ENCODE data around the gene MAD1L1.
"Not testable (repeated sequence)": the region's sequence is repeated elsewhere in the genome, so short reads cannot be mapped to it uniquely, and the experiment has no call there.

Gene MAD1L1

DNA sequence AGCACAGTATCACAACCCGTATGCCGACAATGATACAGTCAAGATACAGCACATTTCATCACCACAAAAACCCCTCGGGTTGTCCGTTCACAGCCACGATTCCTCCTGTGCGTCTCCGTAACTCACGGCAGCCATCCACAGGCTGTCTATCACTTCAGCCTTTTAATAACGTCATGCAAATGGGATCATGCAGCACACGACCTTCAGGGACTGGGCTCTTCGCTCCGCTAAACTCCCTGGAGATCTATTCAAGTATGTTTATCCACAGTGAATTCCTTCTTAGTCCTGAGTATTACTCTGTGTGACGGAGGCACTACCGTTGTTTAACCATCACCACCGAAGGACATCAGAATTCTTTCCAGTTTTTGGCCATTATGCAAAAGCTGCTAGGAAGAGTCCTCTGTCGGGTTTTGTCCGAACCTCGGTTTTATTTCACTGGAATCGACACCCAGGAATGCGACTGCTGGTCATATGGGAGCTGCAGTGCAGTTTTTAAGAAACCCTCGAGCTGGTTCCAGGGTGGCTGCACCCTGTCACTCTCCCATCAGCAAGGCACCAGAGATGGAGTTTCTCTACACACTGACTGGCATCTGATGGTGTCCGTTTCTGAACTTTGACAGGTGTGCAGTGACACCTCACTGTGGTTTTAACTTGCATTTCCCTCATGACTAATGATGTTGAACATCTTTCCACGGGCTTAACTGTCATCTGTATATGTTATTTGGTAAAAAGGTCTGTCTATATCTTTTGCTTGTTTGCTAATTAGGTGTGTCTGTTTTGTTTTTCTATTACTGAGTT, 193.6 kb downstream of the MAD1L1 start:
- DNase-seq, result no peak

DNA sequence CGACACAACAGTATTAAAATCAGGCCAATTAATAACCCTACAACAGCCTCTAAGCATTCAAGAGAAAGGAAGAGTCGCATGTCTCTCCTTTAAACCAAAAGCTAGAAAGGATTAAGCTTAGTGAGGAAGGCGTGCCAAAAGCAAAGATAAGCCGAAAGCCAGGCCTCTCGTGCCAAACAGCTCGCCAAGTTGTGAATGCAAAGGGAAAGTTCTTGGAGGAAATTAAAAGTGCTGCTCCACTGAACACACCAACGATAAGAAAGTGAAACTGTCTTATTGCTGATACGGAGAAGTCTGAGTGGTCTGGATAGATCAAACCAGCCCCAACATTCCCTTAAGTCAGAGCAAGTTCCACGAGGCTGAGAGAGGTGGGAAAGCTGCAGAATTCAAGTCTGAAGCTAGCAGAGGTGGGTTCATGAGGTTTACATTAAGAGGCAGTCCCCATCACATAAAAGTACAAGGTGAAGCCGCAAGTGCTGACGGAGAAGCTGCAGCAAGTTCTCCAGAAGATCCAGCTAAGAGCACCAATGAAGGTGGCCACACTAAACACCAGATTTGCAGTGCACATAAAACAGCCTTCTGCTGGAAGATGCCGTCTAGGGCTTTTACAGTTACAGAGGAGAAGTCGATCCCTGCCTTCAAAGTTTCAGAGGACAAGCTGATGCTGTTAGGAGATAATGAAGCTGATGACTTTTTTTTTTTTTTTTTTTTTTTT, 194.8 kb downstream of the MAD1L1 start:
- DNase-seq, result no peak

DNA sequence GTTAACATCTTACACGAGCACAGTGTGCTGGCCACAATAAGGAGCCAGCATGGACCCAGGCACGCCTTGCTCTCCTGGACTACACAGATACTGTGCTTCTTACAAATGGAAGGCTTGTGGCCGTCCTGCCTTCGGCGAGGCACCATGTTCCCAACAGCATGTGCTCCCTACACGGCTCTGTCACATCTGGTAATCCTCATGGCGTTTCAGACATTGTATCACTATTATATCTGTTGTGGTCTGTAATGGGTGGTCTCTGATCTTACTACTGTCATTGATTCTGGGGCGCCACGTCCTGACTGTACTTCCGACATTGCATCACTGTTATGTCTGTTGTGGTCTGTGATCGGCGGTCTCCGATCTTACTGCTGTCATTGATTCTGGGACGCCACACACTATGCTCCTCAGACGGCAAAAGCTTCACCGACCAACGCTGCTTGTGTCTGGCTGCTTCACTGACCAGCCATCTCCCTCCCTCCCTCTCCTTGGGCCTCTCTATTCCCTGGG, 195.4 kb downstream of the MAD1L1 start:
- no peak for DNase-seq

DNA sequence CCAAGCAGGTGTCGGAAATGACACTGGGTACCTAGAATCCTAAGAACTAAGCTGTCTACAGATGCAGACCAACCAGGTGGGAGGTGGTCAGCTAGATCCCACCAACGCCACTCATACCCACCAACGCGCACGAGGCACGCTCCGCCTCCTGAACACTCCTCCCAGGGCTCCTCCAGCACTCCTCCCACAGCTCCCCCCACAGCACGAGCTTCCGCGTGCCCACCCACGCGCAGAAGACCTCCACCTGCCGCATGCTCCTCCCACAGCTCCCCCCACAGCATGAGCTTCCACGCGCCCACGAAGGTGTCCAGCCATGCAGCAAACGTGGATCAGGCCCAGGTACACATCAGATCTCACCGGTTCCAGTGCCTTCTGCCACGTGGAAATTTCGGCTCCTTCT, 196.0 kb downstream of the MAD1L1 start:
- DNase-seq, result no peak

DNA sequence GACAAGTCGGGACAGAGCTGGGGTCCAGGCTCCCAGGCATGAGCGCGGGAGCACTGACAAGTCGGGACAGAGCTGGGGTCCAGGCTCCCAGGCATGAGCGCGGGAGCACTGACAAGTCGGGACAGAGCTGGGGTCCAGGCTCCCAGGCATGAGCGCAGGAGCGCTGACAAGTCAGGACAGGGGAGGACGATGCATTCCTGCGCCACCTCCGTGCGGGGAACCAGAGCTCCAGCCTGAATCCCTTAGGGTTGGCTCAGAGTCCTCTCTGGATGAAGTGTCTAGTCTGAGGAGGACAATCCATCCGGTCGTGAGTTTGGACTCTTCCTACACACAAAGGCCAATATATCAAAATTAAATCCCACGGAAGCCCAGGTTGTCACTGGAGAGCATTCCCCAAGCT, 196.5 kb downstream of the MAD1L1 start:
- DNase-seq, result not testable (repeated sequence)

DNA sequence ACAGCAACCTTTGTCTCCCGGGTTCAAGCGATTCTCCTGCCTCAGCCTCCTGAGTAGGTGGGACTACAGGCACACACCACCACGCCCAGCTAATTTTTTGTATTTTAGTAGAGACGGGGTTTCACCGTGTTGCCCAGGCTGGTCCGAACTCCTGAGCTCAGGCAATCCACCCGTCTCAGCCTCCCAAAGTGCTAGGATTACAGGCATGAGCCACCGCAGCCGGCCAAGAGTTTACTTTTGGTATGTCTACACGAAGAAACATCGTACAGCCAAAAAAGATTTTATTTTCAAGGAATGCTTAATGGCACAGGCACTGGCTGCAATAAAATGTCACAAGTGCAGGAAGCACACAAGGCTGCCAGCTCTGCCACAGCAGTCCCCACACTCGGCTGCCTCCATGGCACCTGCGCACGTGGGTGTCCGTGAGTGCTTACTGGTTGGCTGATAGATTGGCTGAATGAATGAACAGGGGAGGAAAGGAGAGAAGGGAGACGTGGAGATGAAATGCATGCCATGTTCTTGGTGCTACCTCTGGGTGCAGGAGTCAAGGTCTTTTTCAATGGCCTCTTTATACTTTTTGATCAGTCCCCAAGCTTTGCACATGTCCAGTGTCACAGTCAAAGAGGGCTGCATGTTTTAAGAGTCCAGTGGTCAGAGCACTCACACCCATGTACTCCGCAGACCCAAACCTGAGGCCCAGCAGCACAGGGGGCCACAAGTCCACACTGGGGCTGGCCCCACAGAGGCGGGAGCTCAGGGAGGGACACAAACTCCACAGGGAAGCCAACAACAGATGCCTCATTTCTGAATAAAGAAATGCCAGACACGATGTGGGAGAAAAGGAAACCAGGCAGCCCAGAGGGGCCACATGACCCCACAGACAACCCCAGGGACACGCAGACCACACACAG, 198.2 kb downstream of the MAD1L1 start:
- DNase-seq, result no peak

DNA sequence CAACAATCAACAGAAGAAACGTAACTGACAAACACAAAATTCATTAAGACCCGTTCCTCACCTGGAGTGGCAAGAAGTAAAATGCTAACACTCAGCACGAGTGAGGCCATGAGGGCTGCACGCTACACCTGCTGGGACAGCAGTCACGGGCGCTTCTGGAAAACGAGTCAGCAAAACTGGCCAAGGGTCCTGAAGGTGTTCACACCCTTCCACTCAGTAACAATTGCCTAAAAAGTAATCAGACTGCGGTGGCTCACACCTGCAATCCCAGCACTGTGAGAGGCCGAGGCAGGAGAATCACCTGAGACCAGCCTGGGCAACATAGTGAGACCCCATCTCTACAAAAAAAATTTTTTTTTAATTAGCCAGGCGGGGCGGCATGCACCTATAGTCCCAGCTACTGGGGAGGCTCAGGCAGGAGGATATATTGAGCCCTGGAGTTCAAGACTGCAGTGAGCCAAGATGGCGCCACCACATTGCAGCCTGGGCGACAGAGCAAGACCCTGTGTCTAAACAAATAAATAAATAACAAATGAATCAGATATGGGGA, 199.1 kb downstream of the MAD1L1 start:
- DNase-seq, result no peak

DNA sequence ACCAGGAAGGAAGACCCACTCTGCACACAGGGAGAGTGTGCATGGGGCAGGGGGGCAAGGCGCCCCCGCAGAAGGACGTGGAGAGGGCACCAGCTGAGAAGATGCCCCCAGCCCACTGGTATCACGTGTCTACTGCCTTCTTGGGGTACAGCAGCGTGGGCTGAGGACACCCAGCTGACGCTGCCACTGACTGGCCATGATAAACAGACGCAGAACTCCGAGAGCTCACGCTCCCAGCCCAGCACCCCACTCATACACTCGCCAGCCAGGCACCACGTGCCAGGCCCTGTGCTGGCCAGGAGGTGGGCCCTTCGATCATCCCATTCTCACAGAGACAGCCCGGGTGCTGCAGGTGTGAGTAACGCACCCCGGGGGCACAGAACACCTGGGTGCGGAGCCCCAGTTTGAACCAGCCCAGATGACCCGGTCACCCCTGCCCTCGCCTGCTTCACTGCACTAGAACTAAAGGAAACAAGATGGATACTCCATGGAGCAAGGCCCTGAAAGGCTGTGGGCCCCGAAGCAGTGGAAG, 199.8 kb downstream of the MAD1L1 start:
- DNase-seq, result no peak

DNA sequence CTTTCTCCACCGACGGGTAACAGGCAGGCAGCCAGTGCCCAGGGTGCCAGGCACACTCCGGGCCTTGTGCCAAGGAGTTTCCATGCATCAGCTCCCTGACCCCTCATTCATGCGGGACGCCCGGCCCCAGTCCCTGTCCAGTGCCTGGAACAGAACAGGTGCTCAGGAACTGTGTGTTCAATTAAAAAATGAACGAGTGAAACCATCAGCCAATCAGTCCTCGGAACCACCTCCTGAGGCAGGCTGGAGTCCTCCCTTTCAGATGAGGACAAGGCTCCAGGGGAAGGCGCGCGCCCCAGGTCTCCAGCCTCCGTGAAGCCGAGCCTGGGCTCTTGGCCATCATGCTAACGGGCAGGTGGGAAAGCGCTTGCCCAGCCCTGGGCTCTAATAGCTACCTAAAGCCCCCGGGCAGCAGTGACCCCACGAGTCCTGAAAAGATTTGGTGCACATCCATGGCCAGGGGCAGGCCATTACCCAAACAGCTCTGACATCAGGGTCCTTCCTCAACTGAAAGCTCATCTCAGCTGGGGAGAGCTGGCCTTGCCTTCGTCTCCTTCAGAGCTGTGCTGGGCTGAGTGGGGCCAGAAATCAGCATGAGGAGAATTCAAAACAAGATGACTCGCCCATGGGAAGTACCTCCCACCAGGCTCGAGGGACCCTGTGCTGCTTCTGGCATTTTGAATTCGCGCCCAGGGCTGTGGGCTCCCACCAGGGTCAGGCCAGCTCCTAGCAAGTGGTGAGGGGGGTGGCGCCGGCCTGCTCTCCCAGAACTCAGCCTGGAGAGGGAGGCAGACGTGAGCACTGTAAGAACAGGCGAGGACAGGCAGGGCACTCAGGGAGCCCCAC, 200.5 kb downstream of the MAD1L1 start:
- DNase-seq, result no peak

DNA sequence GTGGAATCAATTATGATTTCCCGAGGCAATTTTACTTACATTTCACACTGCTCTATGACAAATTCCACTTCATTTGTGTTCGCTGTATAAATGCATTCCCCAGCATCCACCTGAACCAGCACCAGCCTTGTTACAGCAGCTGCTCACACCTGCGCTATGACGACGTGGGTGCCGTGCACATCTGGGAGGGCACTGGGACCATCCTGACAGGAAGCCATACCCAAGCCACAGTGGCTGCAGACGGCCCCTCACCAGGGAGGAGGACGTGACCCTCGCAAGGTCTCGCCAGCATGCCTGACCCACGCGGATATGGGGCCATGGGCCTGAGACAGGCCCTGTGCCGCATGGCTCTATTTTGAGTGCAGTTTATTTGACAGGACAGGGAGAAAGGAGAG, 201.3 kb downstream of the MAD1L1 start:
- no peak for DNase-seq

DNA sequence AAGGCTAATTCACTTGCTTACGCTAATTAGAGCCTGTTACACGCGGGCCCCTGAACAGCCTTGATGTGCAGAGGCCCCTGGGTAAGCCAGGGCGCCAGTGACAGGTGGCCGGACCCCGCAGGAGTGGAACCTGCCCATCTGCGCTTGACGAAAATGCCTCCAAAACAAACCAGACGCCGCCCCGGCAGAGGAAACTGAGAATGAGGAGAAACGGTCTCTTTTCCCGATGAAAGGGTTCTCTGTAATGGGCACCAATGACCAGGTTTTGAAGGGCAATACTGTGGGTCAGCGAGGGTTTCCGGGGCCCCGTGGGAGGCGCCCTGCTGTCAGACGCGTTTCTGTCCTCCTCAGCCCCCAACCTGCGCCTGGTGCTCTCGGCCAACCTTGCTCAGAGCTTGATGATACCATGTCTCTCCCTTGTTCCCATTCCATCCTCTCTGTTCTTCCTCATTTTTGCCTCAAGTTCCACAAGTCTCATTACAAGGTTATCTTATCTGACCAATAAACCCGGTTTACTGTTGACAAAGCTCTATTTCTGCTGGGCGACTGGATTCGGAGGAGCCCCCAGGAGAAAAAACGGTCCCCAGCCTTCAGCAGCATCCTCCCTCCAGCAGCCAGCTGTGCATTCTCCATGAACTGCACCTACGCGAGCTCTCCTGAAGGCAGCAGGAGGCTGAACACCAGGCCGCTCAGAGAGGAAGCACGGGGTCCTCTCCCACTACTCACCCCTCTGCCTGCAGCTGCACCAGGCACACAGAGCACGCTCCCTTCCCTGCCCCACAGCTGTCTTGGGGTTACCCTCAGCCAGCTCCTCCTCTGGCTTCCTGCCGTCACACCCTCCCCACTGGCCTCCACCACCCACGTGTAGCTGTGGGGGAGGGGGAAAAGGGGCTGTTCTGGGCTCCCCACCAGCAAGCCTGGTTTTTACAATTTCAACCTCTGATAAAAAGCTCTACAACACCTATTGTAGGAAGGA, 202.0 kb downstream of the MAD1L1 start:
- no peak for DNase-seq

DNA sequence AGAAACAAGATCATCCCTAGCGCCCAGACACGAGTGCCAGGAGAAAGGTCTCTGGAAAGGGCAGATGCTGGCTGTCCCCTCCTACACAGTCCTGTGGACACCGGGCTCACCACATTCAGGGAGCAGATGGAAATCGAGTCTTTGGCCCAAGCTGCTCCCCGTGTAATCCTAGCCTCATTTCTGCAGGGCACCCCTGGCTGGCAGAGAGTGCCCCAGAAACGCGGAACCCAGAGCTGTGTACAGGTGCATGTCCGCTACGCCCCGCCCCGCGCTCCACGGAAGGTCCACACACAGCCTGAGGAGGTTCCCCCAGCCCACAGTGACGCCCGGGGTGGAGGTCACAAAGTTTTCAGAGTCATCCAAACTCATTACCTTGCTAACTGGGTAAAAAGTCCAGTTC, 202.8 kb downstream of the MAD1L1 start:
- no peak for DNase-seq

DNA sequence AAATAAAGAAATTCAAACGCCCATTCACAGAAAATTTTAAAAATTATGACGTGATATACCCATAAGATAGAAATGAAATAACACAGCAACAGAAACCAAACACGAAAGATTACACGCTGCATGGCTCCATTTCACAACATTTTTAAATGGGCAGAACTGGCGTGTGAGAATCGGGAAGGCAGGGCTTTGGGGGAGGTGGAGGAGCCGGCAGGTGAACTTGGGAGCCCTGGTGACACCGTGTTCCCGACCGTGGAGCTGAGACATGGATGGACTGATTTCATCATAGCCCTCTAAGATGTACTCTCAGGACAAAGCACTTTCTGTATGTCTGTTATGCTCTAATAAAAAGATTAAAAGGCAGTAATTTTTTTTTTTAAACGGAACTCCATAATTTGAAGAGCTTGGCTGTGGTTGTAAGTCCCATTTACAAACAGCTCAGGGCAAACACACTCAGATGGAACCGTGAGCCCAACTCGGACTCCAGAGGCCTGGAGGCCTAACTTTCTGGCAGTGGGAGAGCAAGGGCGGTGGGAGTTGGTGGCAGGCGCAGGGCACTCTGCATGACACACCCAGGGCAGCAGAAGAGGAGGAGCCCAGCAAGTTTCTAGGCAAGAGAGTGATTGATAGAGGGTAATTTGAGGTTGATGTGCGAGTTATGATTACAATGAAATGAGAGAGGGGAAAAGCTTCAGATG, 203.4 kb downstream of the MAD1L1 start:
- DNase-seq, result no peak

DNA sequence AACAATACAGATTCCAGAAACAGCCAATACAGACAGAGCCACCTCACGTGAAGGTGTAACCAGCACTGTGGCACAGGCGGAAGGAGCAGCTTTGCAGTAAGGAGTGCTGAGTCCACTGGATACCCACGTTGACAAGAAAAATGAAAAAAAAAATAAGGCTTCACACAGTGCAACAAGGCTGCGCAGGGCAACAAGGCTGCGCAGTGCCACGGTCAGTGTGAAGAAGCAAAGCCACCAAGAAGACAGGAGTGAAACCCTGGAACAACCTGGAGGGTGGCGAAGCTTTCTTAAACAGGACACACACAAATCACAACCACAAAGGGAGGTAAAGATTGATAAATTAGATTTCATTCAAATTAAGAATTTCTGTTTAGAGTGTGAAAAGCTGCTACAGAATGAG, 204.0 kb downstream of the MAD1L1 start:
- DNase-seq, result no peak

DNA sequence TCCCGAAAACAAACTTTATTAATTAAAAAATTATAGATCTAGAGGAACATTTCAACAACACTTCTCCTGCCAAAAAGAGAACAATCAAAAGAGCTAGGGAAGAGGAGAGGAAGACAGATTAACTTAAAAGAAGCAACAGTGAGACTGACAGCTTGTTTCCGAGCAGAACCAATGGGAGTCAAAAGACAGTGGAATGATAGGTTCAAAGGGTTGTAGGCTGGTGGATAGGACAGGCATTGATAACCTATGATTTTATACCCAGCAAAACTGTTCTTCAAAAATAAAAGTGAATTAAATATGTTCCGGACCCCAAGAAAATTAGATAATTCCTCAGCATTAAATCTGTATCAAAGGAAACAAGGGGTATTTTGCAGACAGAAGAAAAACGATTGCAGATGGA, 207.6 kb downstream of the MAD1L1 start:
- DNase-seq, result no peak

DNA sequence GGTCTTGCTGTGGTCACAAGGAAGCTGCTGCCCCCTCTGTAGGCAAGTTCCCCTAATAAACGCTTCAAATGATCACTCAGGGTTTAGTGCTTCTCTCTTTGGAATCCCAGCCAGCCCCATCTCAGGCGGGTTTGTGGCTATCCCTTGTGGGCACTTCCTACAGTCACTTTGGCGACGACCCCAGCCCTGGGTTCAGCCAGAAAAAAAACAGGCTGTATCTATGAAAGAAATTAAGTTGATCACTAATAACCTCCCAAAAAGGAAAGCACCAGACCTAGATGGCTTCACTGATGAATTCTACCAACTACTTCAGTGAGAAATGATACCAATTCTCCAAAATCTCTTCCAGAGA, 208.2 kb downstream of the MAD1L1 start:
- DNase-seq, result no peak

DNA sequence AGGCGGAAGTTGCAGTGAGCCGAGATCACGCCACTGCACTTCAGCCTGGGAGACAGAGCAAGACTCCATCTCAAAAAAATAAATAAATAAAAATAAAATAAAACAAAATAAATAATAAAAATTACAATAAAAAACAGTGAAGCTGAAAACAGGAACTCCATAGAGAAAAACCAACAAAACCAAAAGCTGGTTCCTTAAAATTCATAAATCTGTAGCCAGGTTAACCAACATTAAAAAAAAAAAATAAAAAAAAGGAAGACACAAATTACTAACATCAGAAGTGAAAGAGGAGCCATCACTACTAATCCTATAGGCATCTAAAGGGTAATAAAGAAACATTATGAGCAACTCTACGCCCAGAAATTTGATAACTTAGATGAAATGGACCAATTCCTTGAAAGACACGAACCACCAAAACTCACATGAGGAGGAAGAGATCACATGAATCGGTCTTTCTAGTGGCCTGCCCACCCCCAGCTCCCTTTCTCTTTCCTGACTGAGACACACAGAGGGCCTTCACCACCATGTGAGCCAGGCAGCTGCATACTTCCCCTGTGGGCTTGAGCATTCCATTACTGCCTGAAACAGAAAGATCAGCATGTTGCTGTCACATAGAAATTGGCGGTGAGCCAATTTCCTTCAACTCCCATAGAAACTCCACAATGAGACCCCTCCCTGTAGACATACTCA, 208.7 kb downstream of the MAD1L1 start:
- DNase-seq, result no peak

DNA sequence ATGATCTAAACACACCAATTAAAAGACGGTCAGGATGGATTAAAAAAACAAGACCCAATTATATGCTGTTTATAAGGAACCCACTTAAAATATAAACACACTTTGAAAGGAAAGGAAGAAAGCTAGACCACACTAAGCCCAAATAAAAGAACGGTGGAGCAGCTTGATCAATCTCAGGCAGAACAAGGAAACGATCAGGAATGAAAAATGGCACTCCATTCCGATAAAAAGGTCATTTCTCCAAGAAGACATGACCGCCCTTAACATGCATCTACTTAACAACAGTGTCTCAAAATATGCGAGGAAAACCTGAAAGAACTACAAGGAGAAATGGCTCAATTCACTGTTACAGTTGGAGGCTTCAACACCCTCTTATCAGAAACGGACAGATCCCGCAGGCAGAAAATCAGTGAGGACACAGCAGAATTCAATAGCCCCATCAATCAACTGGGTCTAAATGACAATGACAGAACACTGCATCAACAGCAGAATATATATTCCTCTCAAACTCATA, 210.0 kb downstream of the MAD1L1 start:
- DNase-seq, result no peak

DNA sequence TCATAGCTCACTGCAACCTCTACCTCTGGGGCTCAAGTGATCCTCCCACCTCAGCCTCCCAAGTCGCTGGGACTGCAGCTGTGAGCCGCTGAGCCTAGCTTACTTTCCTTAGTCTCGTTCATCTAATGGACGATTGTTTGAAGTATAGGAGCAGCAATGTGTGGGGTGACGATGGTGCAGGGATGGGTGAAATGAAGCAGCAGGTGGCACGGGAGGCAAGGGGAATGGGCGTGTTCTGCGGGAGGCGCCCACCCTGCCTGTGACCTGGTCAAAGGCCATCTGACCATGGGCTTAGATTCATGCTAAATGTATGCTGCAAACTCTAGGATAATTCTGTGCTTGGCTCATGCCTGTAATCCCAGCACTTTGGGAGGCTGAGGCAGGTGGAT, 210.7 kb downstream of the MAD1L1 start:
- DNase-seq, result no peak

Measured in NCI-H774 (cell line).